NCI-H82 treated with DMSO at 0.1 percent for 48 hours (cell line): ENCODE measurements around the gene PHF5A.

Experiments used
- DNase-seq: peaks from one replicate; lab custom pipeline; 2025; ENCODE audit not compliant: unreplicated experiment; lab: John Stamatoyannopoulos, UW

Gene PHF5A

GRCh38 chr22:41468381-41469217 lies at the start of gene PHF5A, which contains the start of gene ACO2:
PHF5A (minus strand) TSS chr22:41468692; CDS start chr22:41468653, 39 bp downstream.
ACO2 (plus strand) TSS chr22:41469117; CDS start chr22:41469147, 30 bp downstream.
- DNase-seq, result peak; percentile 91

- no peak for DNase-seq
These were observed 49.5 kb upstream of the PHF5A start for GRCh38 chr22:41518048-41518347.

GRCh38 chr22:41517172-41518047 lies 48.9 kb upstream of the PHF5A start:
- DNase-seq, result no peak

GRCh38 chr22:41516462-41516861 lies 48.0 kb upstream of the PHF5A start:
- no peak for DNase-seq

GRCh38 chr22:41513391-41513790 lies 44.9 kb upstream of the PHF5A start:
- DNase-seq, result no peak

- DNase-seq, result no peak
These were observed 44.1 kb upstream of the PHF5A start for GRCh38 chr22:41512421-41513194.

GRCh38 chr22:41511521-41511968 lies 43.1 kb upstream of the PHF5A start:
- no peak for DNase-seq

- DNase-seq, result no peak
These were observed 40.3 kb upstream of the PHF5A start for GRCh38 chr22:41508770-41509170.

GRCh38 chr22:41507330-41508063 lies 39.0 kb upstream of the PHF5A start:
- DNase-seq, result no peak

- no peak for DNase-seq
These were observed 37.2 kb upstream of the PHF5A start for GRCh38 chr22:41505511-41506220.

- DNase-seq, result no peak
These were observed 36.3 kb upstream of the PHF5A start for GRCh38 chr22:41504816-41505215.

- no peak for DNase-seq
These were observed 35.9 kb upstream of the PHF5A start for GRCh38 chr22:41504397-41504796.

- DNase-seq, result no peak
These were observed 32.7 kb upstream of the PHF5A start for GRCh38 chr22:41501209-41501608.

GRCh38 chr22:41500303-41500702 lies 31.8 kb upstream of the PHF5A start:
- no peak for DNase-seq

- no peak for DNase-seq
These were observed 31.3 kb upstream of the PHF5A start for GRCh38 chr22:41499624-41500280.

- no peak for DNase-seq
These were observed 29.9 kb upstream of the PHF5A start for GRCh38 chr22:41498303-41498835.

- DNase-seq, result no peak
These were observed 23.0 kb upstream of the PHF5A start for GRCh38 chr22:41491374-41492100.

GRCh38 chr22:41488596-41489385 lies 20.3 kb upstream of the PHF5A start:
- no peak for DNase-seq
